SK-N-SH treated with all-trans-retinoic acid at 6 μM for 48 hours (cell line): ENCODE results near the gene DLG2.

Experiments used
- ATAC-seq: fragments of 200-7000 bp; cut with Tn5 transposase; 3 replicates; pipeline ENCODE4 v1.9.1; 2020; ENCODE audit warnings: mild to moderate bottlenecking, moderate library complexity
- ARNTL ChIP-seq: fragments of 450-650 bp; formaldehyde crosslinking; IDR thresholded peaks from 2 replicates; pipeline ENCODE4 v1.5.0; 2020; ENCODE audit warnings: low read depth, mild to moderate bottlenecking, moderate library complexity, borderline replicate concordance
- BACH2 ChIP-seq: fragments of 250-450 bp; sonication (Bioruptor Pico); IDR thresholded peaks from 2 replicates; pipeline ENCODE4 v1.9.0; 2021; ENCODE audit warnings: mild to moderate bottlenecking, borderline replicate concordance
- CREB5 ChIP-seq: fragments of 250-450 bp; sonication (Bioruptor Pico); IDR thresholded peaks from 2 replicates; pipeline ENCODE4 v1.5.1; 2020; ENCODE audit warnings: low read depth, mild to moderate bottlenecking, moderate library complexity
- CSDC2 ChIP-seq: fragments of 250-450 bp; sonication (Bioruptor Pico); IDR thresholded peaks from 2 replicates; pipeline ENCODE4 v1.5.0; 2020; ENCODE audit warnings: mild to moderate bottlenecking, moderate library complexity
- CSRNP3 ChIP-seq: fragments of 250-450 bp; sonication (Bioruptor Pico); IDR thresholded peaks from 2 replicates; pipeline ENCODE4 v1.5.1; 2021; ENCODE audit warnings: mild to moderate bottlenecking, moderate library complexity
- ESRRG ChIP-seq: fragments of 250-450 bp; sonication (Bioruptor Pico); IDR thresholded peaks from 2 replicates; pipeline ENCODE4 v1.6.1; 2021; ENCODE audit warnings: mild to moderate bottlenecking
- GLIS3 ChIP-seq: fragments of 250-450 bp; sonication (Bioruptor Pico); IDR thresholded peaks from 2 replicates; pipeline ENCODE4 v1.5.0; 2020; ENCODE audit warnings: mild to moderate bottlenecking, moderate library complexity
- OSR1 ChIP-seq: fragments of 250-450 bp; sonication (Bioruptor Pico); IDR thresholded peaks from 2 replicates; pipeline ENCODE4 v1.8.0; 2022; ENCODE audit warnings: moderate library complexity, mild to moderate bottlenecking, inconsistent platforms
- PATZ1 ChIP-seq: fragments of 250-450 bp; sonication (Bioruptor Pico); IDR thresholded peaks from 2 replicates; pipeline ENCODE4 v1.8.0; 2020; ENCODE audit warnings: mild to moderate bottlenecking, moderate library complexity, borderline replicate concordance
- PPARA ChIP-seq: fragments of 250-450 bp; sonication (Bioruptor Pico); IDR thresholded peaks from 2 replicates; pipeline ENCODE4 v1.5.0; 2020; ENCODE audit warnings: mild to moderate bottlenecking, borderline replicate concordance
- RARB ChIP-seq: fragments of 250-450 bp; sonication (Bioruptor Pico); IDR thresholded peaks from 2 replicates; pipeline ENCODE4 v1.8.0; 2021; ENCODE audit warnings: mild to moderate bottlenecking, moderate library complexity
- SNAI2 ChIP-seq: fragments of 250-450 bp; sonication (Bioruptor Pico); IDR thresholded peaks from 2 replicates; pipeline ENCODE4 v1.5.0; 2020; ENCODE audit warnings: mild to moderate bottlenecking, moderate library complexity
- TCF4 ChIP-seq: fragments of 250-450 bp; sonication (Bioruptor Pico); IDR thresholded peaks from 2 replicates; pipeline ENCODE4 v1.8.0; 2021; ENCODE audit warnings: mild to moderate bottlenecking, moderate library complexity, borderline replicate concordance
- TOX ChIP-seq: fragments of 250-450 bp; sonication (Bioruptor Pico); IDR thresholded peaks from 2 replicates; pipeline ENCODE4 v1.8.0; 2021; ENCODE audit warnings: mild to moderate bottlenecking, moderate library complexity, borderline replicate concordance
- ZC3H10 ChIP-seq: fragments of 250-450 bp; sonication (Bioruptor Pico); IDR thresholded peaks from 2 replicates; pipeline ENCODE4 v1.5.1; 2021; ENCODE audit warnings: mild to moderate bottlenecking, moderate library complexity
- ZFP3 ChIP-seq: fragments of 250-450 bp; sonication (Bioruptor Pico); IDR thresholded peaks from 2 replicates; pipeline ENCODE4 v1.5.0; 2020; ENCODE audit warnings: mild to moderate bottlenecking, moderate library complexity
- ZNF565 ChIP-seq: fragments of 450-650 bp; formaldehyde crosslinking; conservative IDR thresholded peaks from 2 replicates; pipeline ENCODE4 v1.5.0; 2020; ENCODE audit warnings: low read depth, mild to moderate bottlenecking, moderate library complexity
- ZNF70 ChIP-seq: fragments of 450-650 bp; formaldehyde crosslinking; IDR thresholded peaks from 2 replicates; pipeline ENCODE4 v1.5.0; 2020; ENCODE audit warnings: mild to moderate bottlenecking, moderate library complexity
- ZNF8 ChIP-seq: fragments of 450-650 bp; formaldehyde crosslinking; IDR thresholded peaks from 2 replicates; pipeline ENCODE4 v1.5.0; 2020; ENCODE audit warnings: mild to moderate bottlenecking, moderate library complexity
- TF ChIP-seq, protein P1 (sequence below): fragments of 250-450 bp; sonication (Bioruptor Pico); IDR thresholded peaks from 2 replicates; pipeline ENCODE4 v1.8.0; 2021; ENCODE audit warnings: low read depth, mild to moderate bottlenecking, moderate library complexity, borderline replicate concordance

Gene DLG2

DNA sequence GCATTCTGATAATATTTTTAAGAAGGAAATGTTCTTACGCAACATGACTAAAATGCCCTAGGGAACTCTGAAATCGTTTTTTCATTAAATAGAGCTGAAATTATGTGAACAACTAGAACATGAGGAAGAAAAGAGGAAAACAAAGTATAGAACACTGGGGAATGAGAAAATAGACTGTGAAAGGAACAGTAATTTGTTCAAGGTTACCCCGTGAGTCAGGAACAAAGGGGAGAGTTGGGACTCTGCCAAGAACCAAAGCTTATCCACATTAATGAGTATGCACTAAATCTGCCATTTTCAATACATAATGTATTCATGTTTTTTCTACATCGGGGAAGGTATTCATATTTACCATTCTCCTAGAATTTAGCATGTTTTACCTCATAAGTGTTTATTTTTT, 1379.2 kb downstream of the DLG2 start:
- ATAC-seq: peak; percentile 26; the same call in 1 of the 3 replicates
- TF ChIP-seq PATZ1 (CRISPR knock-in tag): no peak
- no peak for TF ChIP-seq CSDC2
- no peak for TF ChIP-seq PPARA (CRISPR knock-in tag)
- TF ChIP-seq ZNF8 (CRISPR knock-in tag): no peak
- TF ChIP-seq TCF4 (CRISPR knock-in tag): no peak
- TF ChIP-seq, protein P1, sequence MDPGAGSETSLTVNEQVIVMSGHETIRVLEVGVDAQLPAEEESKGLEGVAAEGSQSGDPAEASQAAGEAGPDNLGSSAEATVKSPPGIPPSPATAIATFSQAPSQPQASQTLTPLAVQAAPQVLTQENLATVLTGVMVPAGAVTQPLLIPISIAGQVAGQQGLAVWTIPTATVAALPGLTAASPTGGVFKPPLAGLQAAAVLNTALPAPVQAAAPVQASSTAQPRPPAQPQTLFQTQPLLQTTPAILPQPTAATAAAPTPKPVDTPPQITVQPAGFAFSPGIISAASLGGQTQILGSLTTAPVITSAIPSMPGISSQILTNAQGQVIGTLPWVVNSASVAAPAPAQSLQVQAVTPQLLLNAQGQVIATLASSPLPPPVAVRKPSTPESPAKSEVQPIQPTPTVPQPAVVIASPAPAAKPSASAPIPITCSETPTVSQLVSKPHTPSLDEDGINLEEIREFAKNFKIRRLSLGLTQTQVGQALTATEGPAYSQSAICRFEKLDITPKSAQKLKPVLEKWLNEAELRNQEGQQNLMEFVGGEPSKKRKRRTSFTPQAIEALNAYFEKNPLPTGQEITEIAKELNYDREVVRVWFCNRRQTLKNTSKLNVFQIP (CRISPR knock-in tag): no peak
- no peak for TF ChIP-seq ZC3H10 (CRISPR knock-in tag)
- no peak for TF ChIP-seq SNAI2
- no peak for TF ChIP-seq ZFP3 (CRISPR knock-in tag)
- no peak for TF ChIP-seq CSRNP3
- TF ChIP-seq GLIS3 (CRISPR knock-in tag): no peak
- TF ChIP-seq BACH2 (CRISPR knock-in tag): no peak
- TF ChIP-seq ZNF565 (CRISPR knock-in tag): no peak

GRCh38 chr11:84247129-84247528, 1380.0 kb downstream of the DLG2 start:
- ATAC-seq: no peak
- no peak for TF ChIP-seq CREB5

DNA sequence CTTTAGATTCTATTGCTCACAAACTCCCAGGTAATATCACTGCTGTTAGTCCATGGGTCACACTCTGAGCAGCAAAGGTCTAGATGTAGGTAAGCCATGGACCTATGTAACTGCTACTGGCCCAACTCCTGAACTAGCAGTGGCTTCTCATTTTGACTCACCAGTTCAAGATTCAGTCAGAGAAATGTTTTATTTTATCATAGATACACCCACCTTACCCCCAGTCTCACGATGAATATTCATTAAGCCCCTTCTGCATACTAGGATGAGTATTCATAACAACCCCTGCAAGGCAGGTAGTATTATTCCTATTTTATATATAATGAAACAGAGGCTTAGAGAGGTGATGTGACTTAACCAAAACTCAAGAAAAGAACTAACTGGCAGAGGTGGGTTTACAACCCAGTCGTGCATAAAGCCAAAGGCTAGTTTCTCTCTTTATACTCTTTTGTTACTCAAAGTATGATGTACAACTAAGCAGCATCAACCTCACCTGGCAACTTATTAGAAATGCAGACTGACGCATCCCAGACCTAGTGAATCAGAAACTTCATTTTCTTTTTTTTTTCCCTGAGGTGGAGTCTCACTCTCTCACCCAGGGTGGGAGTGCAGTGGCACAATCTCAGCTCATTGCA, 1383.4 kb downstream of the DLG2 start:
- ATAC-seq: no peak
- TF ChIP-seq CSDC2: no peak
- no peak for TF ChIP-seq GLIS3 (CRISPR knock-in tag)
- no peak for TF ChIP-seq OSR1 (CRISPR knock-in tag)
- TF ChIP-seq SNAI2: no peak
- no peak for TF ChIP-seq ESRRG (CRISPR knock-in tag)
- TF ChIP-seq BACH2 (CRISPR knock-in tag): no peak
- no peak for TF ChIP-seq ZC3H10 (CRISPR knock-in tag)
- TF ChIP-seq TOX (CRISPR knock-in tag): no peak
- TF ChIP-seq ZNF70 (CRISPR knock-in tag): no peak

- TF ChIP-seq ARNTL (CRISPR knock-in tag): no peak
- no peak for TF ChIP-seq ZNF565 (CRISPR knock-in tag)
- TF ChIP-seq PPARA (CRISPR knock-in tag): no peak
- TF ChIP-seq CSRNP3: no peak
- TF ChIP-seq ZNF8 (CRISPR knock-in tag): no peak
- no peak for TF ChIP-seq PATZ1 (CRISPR knock-in tag)
- TF ChIP-seq SNAI2: no peak
- TF ChIP-seq ZC3H10 (CRISPR knock-in tag): no peak
- no peak for TF ChIP-seq RARB
- TF ChIP-seq ZNF70 (CRISPR knock-in tag): no peak
- no peak for ATAC-seq
These were observed 1385.6 kb downstream of the DLG2 start for GRCh38 chr11:84241343-84242131.
